RWPE2 (cell line): ENCODE data around the gene NSMF.

Experiments used
- ATAC-seq: fragments of 200-7000 bp; cut with Tn5 transposase; 3 replicates; pipeline ENCODE4 v1.9.1; 2021; ENCODE audit warnings: low read depth
- DNase-seq: peaks from one replicate; pipeline ENCODE4 v3.0.0-alpha.2; 2020; ENCODE audit warnings: low spot score
- H3K27ac ChIP-seq: fragments of 450-650 bp; 2 replicates; pipeline ENCODE4 v1.5.1; 2017; ENCODE audit warnings: mild to moderate bottlenecking; ENCODE audit not compliant: poor library complexity, severe bottlenecking
- H3K27me3 ChIP-seq: fragments of 250-450 bp; sonication (Bioruptor Pico); 2 replicates; pipeline ENCODE4 v1.5.1; 2021; ENCODE audit warnings: mild to moderate bottlenecking, moderate library complexity; ENCODE audit not compliant: insufficient read depth, poor library complexity, severe bottlenecking
- H3K36me3 ChIP-seq: fragments of 250-450 bp; sonication (Bioruptor Pico); 2 replicates; pipeline ENCODE4 v1.5.1; 2020; ENCODE audit warnings: low read depth, mild to moderate bottlenecking, moderate library complexity
- H3K4me1 ChIP-seq: fragments of 250-450 bp; sonication (Bioruptor Pico); 2 replicates; pipeline ENCODE4 v1.5.1; 2021; ENCODE audit warnings: mild to moderate bottlenecking, moderate library complexity; ENCODE audit not compliant: insufficient read depth, poor library complexity, severe bottlenecking
- H3K4me3 ChIP-seq: fragments of 250-450 bp; sonication (Bioruptor Pico); 2 replicates; pipeline ENCODE4 v1.5.1; 2021; ENCODE audit warnings: mild to moderate bottlenecking, moderate library complexity; ENCODE audit not compliant: severe bottlenecking
- H3K9me3 ChIP-seq: fragments of 250-450 bp; sonication (Bioruptor Pico); 2 replicates; pipeline ENCODE4 v1.5.1; 2021; ENCODE audit warnings: mild to moderate bottlenecking, moderate library complexity; ENCODE audit not compliant: severe bottlenecking
- CTCF ChIP-seq: fragments of 450-650 bp; IDR thresholded peaks from one replicate; pipeline ENCODE4 v1.5.1; 2017; ENCODE audit warnings: mild to moderate bottlenecking, moderate library complexity; ENCODE audit not compliant: poor library complexity, severe bottlenecking

NSMF gene

GRCh38 chr9:137504432-137504777 is 45.3 kb upstream of the NSMF start:
- H3K27ac ChIP-seq = no peak overlapping the region
- TF ChIP-seq CTCF = no peak
- no peak for ATAC-seq

GRCh38 chr9:137502008-137502911 is 43.1 kb upstream of the NSMF start:
- no peak for TF ChIP-seq CTCF
- DNase-seq = no peak

More at GRCh38 chr9:137504432-137504777, 45.3 kb upstream of the NSMF start:
- Histone ChIP-seq H3K27me3 (no peaks in the 10 kb centered on the region), H3K36me3 (no peaks in the 10 kb centered on the region), H3K9me3 (no peaks in the 10 kb centered on the region), H3K4me1 (no peaks in the 10 kb centered on the region), H3K4me3 (no peak overlapping the region)
- DNase-seq = no peak

GRCh38 chr9:137501457-137501856 is 42.3 kb upstream of the NSMF start:
- Histone ChIP-seq H3K9me3 (no peaks in the 10 kb centered on the region), H3K27ac (no peak overlapping the region), H3K4me1 (no peaks in the 10 kb centered on the region), H3K4me3 (no peak overlapping the region), H3K36me3 (no peaks in the 10 kb centered on the region), H3K27me3 (no peaks in the 10 kb centered on the region)
- DNase-seq (no peak), ATAC-seq (no peak)
- no peak for TF ChIP-seq CTCF

More at GRCh38 chr9:137502008-137502911, 43.1 kb upstream of the NSMF start:
- Histone ChIP-seq H3K27me3 (no peaks in the 10 kb centered on the region), H3K4me1 (no peaks in the 10 kb centered on the region), H3K9me3 (no peaks in the 10 kb centered on the region), H3K4me3 (no peak overlapping the region), H3K36me3 (no peaks in the 10 kb centered on the region), H3K27ac (no peak overlapping the region)
- peak; percentile 73 for ATAC-seq

- DNase-seq (no peak), ATAC-seq (no peak)
- no peaks in the 10 kb centered on the region for H3K9me3 ChIP-seq
- TF ChIP-seq CTCF = no peak
- H3K36me3 ChIP-seq = no peaks in the 10 kb centered on the region
- H3K27ac ChIP-seq = no peak overlapping the region
- H3K4me1 ChIP-seq = no peaks in the 10 kb centered on the region
- no peak overlapping the region for H3K4me3 ChIP-seq
- H3K27me3 ChIP-seq = no peaks in the 10 kb centered on the region
Measured at GRCh38 chr9:137500666-137501397, 41.7 kb upstream of the NSMF start.
